M059J (cell line): ENCODE results near the gene RRAGD. TPM values are rescaled to one million over a fixed set of nuclear protein-coding genes. Genes with fewer than 3 reads are reported as not detected.

Source experiments
- DNase-seq: peaks from one replicate; pipeline ENCODE4 v3.0.0-alpha.2; 2012; ENCODE audit warnings: low read depth
- total RNA-seq: library from RNA; depleted of rRNA; stranded (reverse); fragments of >200 nt; shearing (Covaris generic); gene quantifications from 2 replicates; pipeline ENCODE4 v1.2.3, GENCODE V29; 2014; rRNA removed

Gene RRAGD, protein sequence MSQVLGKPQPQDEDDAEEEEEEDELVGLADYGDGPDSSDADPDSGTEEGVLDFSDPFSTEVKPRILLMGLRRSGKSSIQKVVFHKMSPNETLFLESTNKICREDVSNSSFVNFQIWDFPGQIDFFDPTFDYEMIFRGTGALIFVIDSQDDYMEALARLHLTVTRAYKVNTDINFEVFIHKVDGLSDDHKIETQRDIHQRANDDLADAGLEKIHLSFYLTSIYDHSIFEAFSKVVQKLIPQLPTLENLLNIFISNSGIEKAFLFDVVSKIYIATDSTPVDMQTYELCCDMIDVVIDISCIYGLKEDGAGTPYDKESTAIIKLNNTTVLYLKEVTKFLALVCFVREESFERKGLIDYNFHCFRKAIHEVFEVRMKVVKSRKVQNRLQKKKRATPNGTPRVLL
- total RNA-seq = 1.6 and 2.1 TPM in 2 replicates

DNA sequence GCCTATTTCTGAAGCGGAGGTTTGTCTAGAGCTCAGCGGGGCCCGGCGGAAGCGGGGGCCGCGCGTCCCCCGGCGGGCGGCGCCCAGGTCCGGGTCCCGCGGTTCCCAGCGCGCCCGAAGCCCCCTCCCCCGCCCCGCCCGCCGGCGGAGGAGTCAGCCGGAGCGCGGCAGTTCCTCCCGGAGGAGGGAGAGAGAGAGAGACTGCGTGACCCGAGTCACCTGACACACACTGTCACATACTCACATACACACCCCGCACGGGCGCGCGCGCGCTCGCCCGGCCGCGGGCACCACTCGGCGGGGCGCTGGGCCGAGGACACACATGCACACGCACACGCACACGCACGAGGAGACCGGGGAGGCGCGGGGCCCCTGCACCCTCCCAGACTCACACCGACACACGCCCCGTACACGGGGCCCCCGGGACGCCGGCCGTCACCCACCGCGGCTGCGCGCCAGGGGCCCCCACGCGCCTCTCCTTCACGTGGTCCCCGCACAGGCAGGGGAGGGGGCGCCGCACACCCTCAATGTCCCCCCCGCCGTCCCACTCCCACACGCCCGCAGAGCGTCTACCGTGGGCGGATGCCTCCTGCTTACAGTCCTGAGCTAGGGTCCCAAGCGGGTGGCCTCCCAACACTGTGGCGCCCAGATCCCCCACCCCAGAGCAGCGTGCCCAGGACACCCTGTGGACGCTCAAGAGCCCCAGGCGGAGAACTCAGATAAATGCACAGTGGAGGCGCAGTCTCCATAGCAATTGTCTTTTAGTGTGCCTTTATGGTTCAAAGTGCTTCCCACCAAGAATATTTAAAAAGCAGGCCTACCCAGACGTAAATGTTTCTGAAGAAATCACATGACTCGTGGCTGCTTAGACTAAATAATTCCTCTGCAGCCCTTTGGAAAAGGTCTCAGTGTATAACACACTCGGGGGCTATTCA is at the start of gene RRAGD:
Gene RRAGD (minus strand): TSS at position 203 of the 935 bp plus-strand sequence. CDS start 280 bp downstream, outside the sequence.
- DNase-seq = peak; percentile 7

DNA sequence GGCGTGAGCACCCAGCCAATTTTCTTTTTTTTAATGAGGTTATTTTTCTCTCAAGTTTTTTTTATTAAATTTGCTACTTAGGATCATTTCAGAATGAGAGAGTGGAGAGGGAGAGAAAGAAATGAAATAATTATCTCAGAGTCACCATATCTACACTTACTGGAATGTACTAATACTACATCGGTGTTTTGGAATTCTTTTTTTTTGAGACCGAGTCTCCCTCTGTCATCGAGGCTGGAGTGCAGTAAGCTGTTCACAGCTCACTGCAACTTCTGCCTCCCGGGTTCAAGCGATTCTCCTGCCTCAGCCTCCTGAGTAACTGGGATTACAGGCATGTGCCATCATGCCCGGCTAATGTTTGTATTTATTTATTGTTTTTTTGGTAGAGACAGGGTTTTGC is 48.6 kb upstream of the RRAGD start:
- no peak for DNase-seq

DNA sequence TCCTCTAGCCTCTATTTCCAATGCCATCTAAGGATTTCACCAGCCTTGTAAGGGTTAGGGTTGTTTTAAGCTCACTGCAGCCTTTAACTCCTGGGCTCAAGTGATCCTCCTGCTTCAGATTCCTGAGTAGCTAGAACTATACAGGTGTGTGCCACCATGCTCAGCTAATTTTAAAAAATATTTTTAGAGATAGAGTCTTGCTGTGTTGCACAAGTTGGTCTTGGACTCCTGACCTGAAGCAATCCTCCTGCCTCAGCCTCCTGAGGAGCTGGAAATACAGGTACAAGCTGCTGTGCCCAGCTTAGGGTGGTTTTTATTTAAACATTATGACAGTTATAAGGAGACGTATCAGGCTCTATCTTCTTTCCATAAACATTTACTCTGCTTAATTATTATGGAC is 47.4 kb upstream of the RRAGD start:
- no peak for DNase-seq

DNA sequence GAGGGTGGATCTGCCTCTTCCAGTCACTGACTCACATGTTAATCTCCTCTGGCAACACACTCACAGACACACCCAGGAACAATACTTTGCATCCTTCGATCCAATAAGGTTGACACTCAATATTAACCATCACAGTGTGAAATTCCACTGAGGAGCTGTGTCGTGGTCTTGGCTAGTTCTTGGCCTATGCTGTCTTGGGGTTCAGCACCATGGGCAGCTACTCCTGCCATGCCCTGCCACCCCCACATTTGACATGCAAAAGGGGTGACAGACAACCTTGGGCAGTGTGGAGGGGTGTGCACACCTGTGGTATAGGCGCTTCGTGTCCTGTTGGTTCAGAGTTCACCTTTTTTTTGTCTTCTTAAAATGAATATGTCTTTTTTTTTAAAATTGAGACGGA is 46.6 kb upstream of the RRAGD start:
- no peak for DNase-seq

DNA sequence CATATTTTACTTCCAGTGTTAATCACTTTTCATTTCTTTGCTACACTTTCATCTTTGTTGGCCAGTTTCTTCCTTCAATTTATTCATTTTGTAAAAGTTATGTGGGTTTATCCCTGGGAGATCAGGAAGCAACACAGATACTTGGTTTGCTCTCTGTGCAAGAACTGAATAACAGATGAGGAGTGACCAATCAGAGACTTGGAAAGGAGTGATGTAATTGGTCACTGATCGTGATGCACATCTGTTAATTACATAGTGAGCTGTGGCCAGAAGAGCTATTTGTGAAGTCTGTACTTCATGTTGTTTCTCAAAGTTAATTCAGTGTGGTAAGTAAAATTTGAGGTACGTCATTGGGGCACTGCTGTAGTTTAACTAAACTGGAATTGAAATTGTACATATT is 42.2 kb upstream of the RRAGD start:
- DNase-seq = no peak

DNA sequence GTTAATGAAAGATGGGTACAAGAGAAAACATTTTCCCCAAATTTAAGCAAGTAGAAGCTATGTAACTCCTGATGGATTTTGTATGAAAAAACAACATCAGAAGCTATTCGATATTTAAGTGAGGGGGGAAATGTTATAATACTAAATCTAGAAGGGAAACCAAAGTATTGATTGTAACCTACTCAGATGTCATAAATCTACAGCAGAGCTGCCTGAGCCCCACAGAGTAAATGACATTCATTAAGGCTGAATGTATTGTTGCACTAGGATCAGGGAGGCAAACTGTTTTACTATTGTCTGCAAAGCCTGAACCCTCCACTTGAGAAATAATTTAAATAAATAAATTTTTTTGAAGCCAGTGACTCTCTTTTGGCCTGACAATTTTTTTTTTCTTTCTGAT is 40.2 kb upstream of the RRAGD start:
- no peak for DNase-seq

DNA sequence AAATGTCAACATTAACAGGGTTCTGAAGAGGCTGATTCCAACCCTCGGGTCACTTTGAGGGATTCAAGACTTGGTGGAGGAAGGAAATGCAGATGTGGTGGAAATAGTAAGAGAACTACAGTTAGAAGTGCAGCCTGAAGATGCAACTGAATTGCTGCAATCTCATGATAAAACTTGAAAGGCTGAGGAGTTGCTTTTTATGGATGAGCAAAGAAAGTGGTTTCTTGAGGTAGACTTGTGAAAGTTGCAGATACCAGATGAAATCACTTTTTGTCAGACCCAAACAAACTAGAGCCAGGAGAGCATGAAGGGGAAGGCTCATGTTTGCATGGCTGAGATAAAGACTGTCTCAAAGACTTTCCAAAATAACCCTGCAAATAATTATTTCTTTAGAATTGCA is 37.1 kb upstream of the RRAGD start:
- DNase-seq = no peak

DNA sequence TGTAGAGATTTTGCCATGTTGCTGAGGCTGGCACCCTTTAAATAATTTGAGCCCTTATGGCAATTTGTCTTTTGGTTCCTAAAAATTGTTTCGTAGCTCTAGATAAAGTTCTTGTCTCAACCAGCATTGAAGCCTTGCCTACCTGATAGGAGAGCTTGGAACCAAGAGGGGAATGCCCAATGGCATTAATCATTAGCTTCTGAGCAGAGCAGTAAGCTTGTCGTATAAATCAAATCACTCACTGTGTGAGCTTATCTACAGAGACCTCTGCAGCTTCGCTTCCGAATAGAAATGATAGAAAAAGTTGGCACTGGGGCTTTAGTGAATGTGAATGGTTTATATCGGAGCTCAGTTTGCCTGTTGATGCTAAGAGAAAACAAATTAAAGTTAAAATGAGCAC is 31.6 kb upstream of the RRAGD start:
- no peak for DNase-seq

DNA sequence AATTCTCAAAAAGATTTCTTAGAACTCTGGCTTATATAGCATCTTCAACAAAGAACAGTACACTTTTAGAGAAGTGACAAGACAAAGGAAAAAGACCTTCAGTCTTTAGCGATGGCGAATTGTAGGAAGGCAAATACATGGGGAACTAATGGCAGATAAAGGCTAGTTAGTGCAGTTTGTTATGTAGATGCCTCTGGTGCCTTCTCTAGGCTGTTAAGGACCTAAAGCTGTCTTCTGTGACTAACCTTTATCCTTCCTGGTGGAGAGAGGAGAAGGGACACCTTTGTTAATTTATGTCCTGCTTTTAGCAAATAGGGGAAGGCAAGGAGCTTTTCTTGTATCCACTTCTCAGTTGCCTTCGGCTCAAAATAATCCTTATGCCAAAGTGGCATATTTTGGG is 28.1 kb upstream of the RRAGD start:
- no peak for DNase-seq

DNA sequence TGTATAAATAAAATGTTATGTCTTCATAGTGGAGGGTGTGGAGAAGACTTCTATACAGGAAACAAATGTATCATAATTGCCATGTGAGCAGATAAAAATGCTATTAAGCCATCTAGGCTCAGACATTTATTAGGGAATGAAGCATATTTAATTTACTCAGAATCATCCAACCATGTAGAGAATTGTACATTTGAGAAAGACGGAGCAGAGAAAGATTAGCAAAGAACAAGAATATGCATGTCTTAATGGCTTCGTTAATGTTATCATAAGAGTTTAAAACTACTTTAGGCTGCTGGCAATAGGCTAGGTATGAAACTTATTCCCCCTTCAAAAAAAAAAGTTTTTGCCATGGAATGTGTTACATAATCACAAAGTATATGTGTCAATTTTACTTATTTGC is 26.9 kb upstream of the RRAGD start:
- DNase-seq = no peak

DNA sequence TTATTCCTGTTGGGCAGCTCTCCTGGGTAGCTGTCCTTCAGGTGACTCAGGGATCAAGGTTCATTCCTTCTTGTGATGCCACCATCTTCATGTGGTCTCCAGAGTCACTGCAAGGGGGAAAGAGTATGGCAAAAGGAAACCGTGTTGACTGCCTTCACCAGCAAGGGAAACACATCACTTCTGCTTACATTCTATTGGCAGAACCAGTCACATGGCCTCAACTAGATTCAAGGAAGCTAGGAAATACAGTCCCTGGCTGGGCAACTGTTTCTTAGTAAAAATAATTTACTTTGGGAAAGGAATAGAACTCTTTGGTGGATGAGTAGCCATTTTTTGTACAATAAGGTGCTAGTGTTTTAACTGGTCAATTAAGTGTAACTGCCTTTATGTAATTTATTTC is 26.2 kb upstream of the RRAGD start:
- DNase-seq = no peak

DNA sequence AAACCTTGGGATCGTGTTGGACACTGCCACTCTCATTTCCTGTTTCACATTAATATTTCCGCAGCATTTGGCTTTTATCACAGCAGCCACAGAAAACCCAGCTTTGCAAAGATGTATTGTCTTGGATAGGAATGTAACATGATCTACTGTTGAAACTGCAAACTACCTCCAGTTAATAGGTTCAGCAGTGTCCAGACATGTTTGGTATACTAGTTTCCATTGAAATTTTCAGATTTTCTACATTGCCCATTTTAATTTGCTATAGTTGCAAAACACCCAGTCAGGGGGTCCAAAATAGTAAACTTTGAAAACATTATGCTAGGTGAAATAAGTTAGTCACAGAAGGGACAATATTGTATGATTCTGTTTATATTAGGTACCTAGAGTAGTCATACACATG is 24.2 kb upstream of the RRAGD start:
- DNase-seq = no peak

DNA sequence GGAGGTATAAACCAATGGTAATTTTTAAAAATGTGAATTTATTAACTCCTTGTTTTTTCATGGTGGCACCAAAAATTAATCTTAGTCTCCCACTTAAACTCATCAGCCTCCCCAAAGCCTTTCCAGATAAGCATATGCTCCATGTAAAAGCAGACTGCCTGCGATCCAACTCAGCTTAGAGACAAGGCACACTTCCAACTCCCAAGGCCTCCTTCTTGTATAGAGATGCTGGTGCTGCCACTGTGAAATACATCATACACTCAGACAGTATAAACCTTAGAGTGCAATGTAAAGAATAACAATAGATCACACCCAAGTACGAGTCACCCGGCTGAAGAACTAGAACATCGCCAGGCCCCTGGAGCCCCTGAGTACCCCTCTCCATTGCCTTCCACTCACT is 22.9 kb upstream of the RRAGD start:
- DNase-seq = no peak

DNA sequence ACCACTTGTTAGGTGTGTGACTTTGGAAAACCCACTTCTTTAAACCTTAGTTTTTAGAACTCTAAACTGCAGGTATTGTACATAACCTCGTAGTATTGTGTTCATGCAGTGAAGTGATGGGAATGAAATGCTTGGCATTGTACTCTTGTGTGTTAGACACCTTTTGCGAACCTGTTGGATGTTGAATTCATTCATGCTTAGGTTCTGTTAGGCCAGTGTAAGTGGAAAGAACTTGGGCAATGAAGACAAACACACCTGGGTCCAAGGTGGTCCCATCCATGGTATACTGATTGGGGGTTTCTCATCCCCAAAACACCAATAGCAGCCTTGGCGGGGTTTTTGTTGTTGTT is 22.1 kb upstream of the RRAGD start:
- DNase-seq = no peak

DNA sequence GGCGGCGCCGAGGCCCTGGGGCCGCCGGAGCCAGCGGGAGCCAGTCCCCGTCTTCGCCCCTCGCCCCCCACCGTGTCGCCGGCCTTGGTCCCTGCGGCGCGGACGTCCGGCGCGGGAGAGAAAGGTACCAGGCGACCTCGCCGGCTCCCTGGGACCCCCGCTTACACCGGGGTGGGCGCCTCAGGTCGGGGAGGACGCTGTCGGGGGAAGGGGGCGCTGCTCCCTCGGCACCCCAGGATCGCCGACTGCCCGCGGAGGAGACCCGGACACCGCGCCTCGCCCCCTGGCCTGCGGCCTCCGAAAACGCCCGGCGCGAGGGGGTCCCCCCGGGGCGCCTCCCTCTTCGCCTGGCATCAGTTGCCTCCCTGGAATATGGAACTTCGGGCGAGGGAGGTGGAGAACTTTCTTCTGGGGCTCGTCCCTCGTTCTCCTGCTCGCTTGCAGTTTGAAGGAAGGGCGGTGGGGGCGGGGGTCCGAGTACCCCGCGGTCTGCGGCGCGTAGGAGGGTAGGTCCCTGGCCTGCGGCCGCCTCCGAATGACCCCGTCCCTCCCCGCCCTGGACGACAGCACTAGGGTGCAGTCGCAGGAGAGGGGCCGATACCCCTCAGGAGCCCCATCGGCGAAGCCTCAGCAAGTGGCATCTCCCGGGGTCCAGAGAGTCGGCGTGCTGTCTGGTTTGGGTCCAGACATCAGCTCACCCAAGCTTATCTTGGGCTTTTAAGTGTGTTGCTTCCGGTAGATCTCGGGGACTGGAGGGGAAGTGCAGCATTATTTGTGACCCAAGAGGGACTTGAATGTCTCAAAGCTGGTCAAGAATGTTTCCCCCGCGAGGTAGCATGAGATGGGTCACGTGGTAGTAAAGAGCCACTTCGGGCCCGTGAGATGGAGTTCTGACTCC is 21.4 kb upstream of the RRAGD start:
- peak; percentile 16 for DNase-seq

DNA sequence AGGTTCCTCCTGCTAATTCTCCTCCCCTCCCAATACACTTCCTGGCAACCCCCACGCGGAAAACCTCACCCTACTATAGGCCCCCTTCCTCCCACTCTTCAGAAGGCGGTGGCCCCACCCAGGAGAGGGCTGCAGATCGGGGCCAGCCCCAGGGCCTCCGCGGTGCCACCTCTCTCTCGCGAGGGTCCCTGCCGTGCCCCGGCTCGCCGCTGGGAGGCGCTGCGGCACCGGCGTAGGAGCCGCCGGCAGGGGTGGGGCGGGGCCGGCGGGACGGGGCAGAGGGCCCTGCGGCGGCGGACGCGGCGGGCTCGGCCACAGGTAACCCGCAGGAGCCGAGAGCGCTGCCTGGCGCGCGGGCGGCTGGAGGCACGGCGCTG is 20.8 kb upstream of the RRAGD start, which contains the start of gene ANKRD6:
Gene ANKRD6 (plus strand): TSS at position 278 of the 377 bp plus-strand sequence. CDS start 133,825 bp downstream, outside the sequence.
- DNase-seq = peak; percentile 21

DNA sequence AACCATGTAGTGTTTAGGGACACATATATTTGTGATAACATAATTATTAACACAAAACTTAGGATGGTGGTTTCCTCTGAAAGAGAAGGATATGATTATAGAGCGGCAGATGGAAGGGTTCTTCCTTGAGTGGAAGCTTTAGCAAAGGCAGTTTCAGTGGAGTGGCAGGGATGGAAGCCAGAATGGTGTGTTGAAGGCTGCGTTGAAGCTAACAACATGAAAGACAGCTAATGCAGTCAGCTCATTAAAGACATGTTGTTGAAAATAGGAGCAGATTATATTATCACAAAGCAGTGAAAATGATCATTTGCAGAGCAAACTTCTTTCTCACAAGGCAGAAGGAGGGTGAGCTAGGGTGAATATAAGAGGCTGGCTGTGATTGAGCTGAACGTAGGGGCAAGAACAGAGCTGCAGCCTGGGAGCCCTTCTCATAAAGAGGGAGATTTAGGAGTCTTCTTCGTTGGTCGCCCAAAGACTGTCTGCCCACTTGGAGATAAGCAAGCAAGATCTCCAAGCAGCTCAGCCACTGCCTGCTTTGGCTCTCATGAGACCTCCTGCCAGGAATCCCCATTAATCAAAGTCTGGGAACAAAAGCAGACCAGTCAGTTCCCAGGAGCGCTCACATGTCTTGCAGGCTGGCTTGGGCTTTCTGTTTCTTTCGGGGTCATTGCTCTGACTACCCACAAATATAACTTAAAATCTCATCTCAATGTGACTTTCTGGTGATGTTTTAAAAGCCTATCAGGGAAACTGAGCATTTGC is 18.3 kb upstream of the RRAGD start:
- no peak for DNase-seq

DNA sequence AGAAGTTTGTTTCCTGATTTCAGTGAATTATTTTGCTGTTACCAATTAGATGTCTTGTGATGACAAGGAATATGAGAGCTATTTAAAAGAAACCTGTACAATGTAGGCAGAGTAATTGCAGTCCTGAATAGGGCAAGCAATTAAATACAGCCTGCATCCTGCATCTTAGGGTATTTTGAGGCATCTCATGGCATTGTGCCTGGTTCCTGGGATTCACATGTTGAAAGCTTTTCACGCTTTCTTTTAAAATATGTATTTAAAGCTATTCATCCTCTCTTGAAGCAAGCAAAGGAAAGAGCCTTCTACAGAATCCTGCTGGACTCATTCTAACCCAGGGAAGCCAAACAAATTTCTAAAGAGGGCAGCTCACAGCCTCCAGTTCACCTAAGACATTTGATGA is 4.7 kb upstream of the RRAGD start:
- DNase-seq = no peak

DNA sequence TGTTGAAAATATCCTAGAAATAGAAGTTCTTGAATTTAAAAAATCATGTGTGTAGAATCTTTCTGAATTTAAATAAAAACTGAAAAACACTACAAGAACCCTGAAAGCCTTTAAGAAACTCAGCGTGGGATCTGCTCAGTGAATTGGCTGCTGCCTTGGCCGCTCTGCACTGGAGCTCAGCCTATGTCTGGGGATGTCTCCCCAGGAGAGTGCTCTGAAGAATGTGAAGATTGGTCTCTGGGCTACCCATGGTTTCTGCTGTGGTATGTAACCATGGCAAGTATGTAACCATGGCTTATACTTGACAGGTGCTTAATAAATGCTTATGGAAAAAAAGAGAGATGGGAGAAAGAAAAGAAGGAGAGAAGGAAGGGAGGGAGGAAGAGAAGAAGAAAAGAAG is 3.1 kb upstream of the RRAGD start:
- DNase-seq = no peak

DNA sequence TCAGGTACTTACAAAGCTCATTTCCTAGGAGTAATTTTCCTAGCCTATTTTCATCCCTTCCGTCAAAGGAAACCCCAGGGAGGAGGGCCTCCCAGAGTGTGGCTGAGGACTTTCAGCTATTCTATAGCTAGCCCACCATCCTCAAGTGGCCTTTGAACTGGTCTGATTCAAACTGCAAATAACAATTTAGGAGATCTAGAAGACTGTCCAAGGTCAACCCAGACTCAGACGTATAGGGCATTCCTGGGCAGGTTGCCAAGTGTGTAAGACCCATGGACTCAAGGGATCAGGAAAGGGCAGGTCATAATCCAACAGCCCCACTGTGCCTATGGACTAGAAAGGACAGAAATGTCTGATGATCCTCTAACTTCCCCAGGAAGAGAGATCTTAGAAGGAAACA is 2.1 kb upstream of the RRAGD start:
- DNase-seq = no peak

DNA sequence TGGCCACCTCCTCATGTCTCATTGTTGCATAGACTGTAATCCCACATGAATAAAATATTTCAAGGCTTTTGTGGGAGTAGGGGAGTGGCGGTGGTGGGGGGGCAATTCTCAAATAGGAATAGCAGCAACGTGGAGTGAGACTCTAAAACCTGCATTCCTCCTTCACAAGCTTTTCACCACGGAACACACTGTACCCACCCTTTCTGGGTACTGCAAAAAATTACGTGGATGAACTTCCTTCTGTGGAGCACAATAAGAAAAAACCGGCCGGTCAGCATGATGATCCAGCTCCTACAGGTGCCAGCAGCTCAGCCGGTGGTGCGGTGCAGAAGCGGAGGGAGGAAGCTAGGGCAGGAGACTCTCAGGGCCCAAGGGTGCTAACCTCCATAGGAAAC is 930 bp upstream of the RRAGD start:
- no peak for DNase-seq
